HG03571 (cell line): ENCODE data around the gene AGFG2.

ENCODE experiments used
- ATAC-seq: cut with Tn5 transposase; IDR thresholded peaks from one replicate; pipeline ENCODE4 v1.9.1; 2021; ENCODE audit not compliant: unreplicated experiment

AGFG2 gene

GRCh38 chr7:100570954-100571828 is 32.2 kb downstream of the AGFG2 start:
- no peak for ATAC-seq

- no peak for ATAC-seq
These were observed 32.8 kb downstream of the AGFG2 start for GRCh38 chr7:100571829-100572116.

DNA sequence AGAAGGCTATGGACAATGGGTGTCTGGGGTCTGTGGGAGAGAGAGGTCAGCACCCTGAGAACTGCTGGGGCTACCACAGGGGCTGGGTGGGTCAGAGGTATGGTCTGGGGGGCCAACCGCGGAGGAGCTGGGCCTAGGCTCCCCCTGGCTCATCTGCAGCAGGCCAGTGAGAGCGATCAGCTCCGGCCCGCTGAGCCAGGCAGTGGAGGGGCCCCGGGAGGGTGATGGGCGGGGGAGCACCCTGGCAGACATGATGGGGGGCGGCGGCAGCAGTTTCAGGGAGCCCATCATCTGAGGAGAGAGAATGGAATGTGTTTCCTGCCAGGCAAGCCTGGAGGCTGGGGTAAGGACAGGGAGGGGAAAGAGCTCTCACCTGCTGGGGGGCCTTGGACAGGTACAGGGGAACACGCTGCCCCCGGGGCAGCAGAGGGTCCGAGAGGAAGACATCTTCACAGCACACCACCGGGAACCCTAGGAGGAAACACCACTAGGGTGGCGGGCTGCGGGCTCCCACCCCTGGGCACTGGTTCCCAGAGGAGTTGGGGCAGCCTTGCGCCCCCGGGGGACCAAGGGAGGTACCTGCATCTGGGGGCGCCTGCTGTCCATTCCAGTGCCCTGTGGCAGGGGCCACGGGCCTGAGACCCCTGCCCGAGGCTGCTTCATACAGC is 33.4 kb downstream of the AGFG2 start:
- ATAC-seq, result no peak

- no peak for ATAC-seq
These were observed 34.1 kb downstream of the AGFG2 start for GRCh38 chr7:100572949-100573675.

DNA sequence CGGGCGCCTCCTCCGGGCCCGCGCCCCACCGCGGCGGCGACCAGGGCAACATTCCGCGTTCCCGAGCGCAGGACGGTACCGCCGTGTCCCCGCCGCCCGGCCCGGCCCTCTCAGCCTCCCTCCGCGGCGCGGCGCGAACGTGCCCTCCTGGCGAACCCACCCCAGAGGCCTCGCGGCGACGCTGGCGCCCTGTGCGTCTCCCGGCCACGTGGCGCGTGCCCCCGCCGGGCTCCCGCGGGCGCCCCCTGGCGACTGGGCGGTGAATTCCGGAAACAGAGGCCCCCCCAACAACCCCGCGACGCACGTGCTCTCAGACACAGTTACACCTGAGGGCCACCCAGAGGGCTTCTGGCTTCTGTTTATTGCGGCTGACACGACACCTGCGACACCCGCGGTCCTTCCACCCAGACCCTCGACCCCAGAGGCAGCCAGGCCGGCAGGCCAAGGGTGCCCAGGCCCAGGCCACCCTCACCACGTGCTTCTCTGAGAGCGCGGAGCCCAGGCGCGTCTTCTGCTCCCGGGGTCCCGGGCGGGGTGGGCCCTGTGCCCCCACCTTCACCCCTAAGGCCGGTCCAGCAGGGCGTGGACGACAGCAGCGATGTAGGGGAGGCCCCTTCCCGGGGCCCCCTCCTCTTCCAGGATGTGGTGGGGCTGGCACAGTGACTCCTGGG is 34.8 kb downstream of the AGFG2 start, which contains the start of gene SAP25:
Gene SAP25 (minus strand): TSS at position 210 of the 671 bp plus-strand sequence. CDS start 158 bp downstream, at position 52.
- no peak for ATAC-seq

GRCh38 chr7:100574362-100575205 is 35.6 kb downstream of the AGFG2 start:
- ATAC-seq, result no peak

GRCh38 chr7:100575206-100575631 is 36.2 kb downstream of the AGFG2 start:
- no peak for ATAC-seq

DNA sequence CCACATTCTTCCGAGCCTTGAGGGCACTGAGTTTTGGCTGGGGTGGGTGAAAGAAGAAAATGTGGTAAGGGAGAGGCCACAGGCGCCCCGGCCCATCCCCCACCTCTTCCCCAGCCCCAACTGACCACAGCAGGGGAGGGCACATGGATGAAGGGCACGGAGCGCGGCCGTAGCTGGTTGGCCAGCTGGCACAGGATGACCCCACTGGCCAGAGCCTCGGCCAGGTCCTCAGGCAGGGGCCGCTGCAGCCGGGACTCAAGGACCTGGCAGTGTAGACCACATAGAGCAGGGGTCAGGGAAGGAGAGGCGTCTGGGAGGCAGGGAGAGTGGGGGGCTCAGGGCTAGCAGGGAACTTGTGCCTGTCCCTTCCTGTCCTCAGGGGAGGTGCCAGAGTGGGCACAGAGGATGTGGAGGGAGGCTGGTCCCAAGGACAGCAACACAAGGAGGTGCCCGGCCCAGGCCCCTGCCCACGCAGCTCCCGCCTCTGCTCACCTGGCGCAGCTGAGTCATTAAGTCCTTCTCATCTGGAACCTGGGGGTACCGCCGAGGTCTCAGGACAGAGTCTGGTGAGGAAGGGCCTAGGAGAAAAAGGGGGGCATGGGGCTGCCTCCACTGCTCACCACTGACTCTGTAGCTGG is 36.9 kb downstream of the AGFG2 start:
- ATAC-seq, result no peak

DNA sequence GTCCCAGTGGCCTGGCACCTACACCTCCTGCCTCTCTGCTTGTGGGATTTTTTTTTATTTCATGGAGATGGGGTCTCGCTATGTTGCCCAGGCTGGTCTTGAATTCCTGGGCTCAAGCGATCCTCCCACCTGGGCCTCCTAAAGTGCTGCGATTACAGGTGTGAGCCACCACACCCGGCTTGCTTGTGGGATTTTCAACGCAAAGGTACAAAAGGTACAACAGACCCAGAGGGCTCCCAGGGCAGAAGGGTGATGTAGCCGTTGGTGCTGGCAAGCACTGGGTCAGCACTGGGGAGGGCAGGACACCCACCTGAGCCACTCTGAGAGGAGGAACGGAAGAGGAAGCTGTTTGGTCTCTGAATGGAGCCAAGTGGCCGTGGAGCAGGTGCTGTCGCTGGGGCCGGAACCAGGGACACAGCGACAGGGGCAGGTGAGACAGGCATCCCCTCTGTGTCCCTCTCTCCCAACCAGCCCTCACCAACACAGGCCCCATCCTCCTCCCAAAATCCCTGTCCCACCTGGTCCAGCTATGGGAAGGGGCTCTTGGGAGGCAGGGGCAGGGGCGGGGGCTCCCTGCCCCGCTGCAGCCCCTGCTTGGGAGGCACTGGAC is 37.5 kb downstream of the AGFG2 start:
- ATAC-seq, result no peak

DNA sequence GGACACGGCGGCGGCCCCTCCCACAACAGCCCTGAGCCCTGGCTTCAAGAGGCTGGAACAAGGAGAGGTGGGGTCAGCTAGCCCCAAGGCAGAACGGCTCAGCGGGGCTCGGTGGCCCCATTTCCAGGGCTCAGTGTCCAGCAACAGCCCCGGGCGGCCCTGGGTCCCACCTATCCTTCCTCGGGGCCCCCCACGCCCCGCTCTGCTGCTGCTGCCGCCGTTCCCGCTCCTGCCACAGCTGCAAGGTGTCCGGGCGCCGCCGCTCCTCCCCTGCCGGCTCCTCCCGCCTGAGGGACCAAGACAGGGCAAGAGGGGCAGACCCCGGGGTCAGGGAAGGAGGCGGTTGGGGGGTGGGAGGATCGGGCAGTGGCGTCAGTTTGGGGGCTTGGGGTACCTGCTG is 38.1 kb downstream of the AGFG2 start:
- no peak for ATAC-seq

DNA sequence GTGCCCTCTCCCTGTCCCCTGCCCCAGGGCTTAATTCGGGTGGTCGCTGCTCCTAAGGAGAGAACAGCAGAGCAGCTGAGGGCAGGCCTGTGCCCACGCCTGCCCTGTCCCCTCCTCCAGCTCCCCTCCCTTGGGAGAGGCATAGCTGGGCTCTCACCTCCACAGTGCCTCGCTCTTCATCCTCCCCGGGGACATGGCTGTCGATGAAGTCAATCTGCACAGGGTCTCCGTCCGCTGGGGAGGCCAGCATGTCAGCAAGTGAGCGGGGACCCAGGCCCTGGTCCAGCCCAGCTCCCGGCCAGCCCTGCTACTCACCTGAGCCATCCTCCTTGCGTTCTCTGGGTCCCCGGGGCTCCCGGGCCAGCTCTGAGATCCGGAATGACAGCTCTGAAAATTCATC is 38.5 kb downstream of the AGFG2 start:
- no peak for ATAC-seq

- ATAC-seq, result no peak
These were observed 39.5 kb downstream of the AGFG2 start for GRCh38 chr7:100578246-100579183.

GRCh38 chr7:100580466-100581283 is 41.7 kb downstream of the AGFG2 start:
- ATAC-seq, result no peak

GRCh38 chr7:100582041-100582579 is 43.1 kb downstream of the AGFG2 start:
- ATAC-seq, result no peak

- ATAC-seq, result no peak
These were observed 43.6 kb downstream of the AGFG2 start for GRCh38 chr7:100582650-100583049.

GRCh38 chr7:100583132-100584053 is 44.4 kb downstream of the AGFG2 start:
- ATAC-seq, result no peak
